ENCODE measurements around the gene AUH.
A peak's percentile ranks its signal among the peaks of the same experiment; 100 is the strongest.

The AUH gene

DNA sequence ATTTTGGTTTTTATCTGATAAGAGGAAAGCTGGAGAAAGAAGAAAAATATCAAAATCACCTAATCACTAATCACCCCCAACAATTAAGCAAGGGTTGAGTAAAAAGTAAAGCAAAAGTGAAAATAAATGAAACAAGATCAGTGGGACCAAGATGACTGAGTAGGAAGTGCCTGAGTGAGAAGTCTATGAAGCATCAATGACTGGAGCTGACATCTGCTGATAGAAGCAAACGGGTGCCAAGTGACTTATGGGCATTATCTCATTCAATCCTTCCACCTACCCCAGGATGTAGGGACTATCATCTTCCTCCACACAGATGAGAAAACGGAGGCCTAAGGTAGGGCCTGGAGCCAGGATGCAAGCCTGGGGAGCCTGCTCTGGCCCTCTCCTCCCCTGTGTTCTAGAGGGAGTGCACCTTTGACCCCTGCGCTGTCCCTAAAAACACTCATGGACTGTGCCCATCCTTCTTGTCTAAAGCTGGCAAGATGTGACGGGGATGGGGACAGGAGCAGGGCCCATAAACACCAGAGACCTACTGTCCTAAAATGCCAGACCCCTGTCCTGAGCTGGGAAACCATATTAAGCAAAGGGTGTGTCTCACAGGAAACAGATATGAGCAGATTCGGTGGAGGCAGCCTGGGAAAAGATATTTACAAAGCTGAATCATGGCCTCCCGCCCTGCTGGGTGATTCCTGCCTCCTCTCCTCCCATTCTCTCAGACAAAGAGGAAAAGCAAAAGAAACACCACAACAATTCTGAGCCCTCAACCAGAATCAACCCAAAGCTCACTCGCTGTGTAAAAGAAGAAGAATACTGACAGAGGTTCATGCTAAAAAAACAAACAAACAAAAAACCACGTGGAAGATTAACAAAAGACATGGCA lies 116.0 kb downstream of the AUH start:
- peak; percentile 20 for DNase-seq (ENCODE audit: low spot score)

DNA sequence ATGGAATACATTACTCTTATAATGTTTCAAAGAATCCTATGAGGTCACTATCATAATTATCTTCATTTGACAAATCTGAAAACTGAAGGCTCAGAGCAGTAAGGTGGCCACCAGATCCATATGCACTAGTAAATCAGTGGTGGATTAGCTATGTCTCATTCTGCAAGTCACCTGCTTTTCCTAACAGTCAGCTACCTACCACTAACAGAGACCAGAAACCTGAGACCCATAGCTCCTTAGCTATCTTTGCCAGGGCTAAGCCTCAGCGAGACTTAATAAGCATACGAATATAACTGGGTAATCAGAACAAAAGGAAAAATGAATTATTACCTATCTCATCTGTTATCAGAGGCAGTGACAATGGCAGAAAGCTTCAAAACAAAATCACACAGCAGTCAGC lies 118.7 kb downstream of the AUH start:
- DNase-seq (ENCODE audit: low spot score), result no peak

DNA sequence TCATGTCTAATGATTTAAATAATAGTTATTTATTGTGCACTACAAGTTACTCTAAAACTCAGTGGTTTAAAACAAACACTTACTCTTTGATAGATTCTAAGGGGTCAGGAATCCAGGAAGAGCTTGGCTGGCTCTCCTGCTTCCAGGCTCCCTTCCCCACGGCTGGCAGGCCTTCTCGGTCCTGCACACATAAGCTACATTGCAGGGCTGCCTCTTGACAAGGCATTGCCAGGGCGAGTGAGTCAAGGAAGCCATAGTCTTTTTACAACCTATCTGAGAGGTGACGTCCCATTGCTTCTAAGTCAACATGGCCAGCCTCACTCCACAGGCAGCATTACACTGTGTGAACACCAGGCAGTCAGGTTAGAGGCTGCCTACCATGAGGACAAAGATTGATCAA lies 119.8 kb downstream of the AUH start:
- DNase-seq (ENCODE audit: low spot score), result no peak

DNA sequence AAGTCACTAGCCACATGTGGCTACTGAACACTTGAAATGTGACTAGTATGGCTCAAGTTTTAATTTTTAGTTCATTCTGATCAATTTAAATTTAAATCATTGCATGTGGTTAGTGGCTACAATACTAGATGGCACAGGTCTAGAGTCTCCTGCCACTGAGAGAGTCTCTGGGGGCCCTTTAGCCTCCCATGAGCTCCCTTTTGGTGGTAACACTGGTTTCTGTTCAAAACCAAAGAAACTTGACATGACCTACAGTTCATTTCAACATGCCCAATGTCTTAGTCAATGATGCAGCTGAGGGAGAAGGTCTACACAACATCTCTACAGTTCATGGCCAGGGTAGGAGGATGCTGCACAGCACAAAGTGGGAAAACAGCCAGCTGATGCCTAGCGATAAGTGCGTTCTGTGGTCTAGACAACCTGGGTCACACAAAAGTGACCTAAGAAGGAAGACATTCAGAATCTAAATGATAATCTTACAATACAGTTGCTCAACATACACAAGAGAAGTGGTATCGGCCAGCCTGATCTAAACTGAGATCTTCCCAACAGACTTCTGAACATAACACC lies 121.0 kb downstream of the AUH start:
- no peak for DNase-seq (ENCODE audit: low spot score)

DNA sequence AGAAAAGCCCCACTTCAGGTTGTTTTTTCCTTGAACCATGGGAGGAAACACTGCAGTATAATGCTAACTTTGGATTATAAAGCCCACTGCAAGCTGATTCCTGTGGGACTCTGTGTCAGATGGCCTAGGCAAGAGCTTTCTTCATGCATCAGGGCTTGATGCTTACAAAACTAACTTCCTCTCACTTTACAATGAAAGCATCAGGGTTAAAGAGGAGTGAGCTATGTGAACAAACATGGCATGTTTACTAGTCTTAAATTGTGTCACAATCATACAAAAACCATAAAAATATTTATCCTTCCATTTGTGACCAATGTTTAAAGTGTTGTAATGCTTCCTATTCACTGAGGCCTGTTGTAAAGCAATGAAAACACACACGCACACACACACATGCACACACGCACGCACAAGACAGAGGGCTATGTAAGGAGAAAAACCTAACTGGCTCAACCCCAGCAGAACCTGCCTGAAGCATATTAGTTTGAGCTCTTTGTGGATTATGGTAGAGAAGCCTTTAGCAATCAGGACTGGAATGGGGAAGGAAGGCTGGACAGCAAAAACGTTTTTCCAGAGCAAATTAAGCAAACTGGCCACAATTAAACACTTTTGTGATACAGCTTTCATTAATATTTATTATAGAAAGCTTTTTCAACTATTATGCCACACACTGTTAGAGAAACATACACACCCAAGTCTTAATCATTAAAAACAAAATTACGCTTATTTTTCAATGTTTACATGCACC lies 122.2 kb downstream of the AUH start:
- DNase-seq (ENCODE audit: low spot score), result no peak

DNA sequence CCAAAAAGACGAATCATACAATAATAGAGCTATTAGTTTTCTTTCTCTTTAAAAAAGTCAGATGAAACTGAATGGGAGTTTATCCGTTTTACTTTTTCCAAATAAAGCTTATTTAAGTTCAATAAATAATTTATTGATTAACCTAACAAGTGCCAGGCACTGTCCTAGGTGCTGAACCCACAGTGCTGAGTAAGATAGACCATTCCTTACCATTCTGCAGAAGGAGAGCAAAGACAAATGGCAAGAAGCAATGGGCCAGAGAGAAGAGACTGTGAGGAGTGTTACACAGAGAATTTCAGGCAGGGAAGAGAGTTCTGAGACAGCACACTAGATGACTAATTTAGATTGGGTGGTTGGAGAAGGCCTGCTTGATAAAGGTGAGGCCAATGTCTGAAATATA lies 127.2 kb downstream of the AUH start:
- DNase-seq (ENCODE audit: low spot score), result no peak

DNA sequence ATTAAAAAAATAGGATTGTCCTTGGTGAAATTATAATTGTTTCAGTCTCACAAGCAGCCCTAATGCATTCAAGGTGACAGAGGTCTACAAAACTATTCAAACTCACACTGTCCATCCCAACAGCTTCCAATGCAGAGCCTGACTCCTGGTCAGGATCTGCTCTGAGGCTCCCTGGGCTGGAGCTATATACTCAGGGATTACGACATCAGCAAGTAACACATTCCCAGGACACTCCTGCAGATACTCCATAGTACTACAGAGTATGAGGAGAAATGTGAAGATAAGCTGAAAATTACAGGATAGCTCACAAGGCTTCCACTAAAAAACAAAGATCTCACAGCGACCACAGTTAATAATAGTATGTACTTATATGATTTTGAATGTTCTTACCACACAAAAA lies 130.1 kb downstream of the AUH start:
- no peak for DNase-seq (ENCODE audit: low spot score)

DNA sequence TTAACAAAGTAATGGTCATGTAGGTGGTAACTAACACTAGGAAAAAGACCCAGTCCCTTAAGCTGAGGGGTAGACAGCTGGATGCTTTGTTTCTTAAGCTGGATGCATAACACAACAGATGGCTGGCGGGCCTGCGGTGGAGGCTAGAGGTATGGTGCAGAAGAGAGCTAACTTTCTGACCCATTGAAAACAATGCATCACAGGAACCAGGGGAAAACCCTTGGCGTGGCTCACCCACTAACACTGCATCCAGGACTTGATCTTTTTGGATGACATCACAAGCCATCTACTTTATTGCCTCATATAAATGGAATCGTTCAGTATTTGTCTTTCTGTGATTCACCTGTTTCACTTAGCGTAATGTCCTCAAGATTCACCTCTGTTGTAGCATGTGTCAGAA lies 138.7 kb downstream of the AUH start:
- DNase-seq (ENCODE audit: low spot score), result no peak

DNA sequence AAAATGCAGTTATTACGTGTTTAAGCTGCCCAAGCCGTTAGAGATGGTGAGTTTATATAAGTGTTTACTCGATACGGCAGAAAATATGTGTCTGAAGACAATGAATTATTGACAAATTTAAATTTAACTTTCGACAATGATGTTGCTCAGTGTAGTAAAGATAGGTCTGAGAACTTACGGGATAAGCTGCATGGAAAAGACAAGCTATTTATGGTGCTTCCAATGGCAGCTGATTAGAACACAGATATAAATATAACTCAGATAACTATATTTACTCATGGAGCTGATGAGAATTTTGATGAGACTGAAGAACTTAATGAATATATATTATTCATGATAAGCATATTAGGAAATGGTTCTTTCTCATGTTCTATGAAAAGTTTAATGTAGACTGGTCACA lies 139.3 kb downstream of the AUH start:
- DNase-seq (ENCODE audit: low spot score), result no peak

DNA sequence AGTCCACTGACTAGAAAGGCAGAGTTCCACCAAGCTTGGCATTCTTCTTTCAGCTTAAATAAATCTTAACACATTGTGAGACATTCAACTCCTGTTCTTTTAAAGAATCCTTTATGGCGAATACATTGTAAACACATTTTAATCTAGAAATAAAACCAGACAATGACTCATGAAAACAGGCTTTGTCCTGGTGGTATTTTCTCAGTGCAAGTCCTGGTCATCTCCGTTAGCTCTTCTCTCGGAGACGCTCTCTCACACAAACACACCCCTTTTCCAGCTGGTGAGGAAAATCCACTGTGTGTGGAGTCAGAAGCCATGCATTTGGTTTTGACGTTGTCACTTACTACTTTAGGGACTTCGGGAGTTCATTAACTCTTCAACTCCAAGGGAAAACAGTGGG lies 140.4 kb downstream of the AUH start:
- DNase-seq (ENCODE audit: low spot score), result no peak

DNA sequence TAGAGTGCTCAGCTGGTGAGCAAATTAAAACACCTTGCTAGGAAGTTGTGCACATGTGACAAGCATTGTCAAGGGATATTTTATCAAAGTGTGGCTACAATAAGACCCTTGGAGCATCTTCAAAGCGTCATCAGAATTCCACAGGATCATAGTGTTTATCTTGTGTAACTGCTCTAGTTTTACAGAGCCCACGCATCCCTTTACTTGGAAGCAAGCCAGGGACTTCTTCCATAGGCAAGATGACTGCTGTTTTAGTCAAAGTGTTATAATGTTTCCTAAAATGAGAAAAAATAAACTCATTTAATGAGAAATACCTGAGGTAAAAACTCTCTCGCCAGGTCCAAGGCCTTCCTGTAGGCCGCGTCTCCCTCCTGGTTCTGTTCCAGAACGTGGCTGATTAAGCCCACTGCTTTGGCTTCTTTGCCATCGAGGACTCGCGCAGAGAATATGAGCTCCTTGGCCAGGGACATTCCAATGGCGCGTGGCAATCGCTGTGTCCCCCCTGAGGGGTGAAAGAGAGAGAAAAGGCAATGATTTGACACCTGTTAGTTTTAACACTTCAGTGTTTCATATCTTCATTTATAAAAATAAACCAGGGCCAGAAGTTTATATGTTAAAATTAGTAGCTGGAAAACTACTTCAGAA lies 141.1 kb downstream of the AUH start:
- no peak for DNase-seq (ENCODE audit: low spot score)

DNA sequence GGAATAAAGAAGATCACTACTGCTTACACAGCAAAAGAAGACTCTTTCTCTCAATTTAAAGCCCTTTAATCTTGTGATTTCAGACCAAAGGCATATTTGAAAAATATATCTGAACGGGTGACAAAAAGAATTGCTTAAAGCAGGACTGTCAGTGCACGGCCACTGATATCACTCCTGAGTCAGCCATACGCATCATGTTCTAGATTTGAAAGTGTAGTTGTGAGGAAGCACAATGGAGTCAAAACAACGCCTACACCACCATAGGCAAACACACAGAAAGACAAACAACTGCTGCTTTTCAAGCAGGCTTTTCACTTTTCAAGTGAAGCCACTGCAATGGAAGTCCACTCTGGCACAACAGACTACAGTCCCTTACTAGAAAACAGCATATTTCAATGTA lies 141.7 kb downstream of the AUH start:
- DNase-seq (ENCODE audit: low spot score), result no peak

DNA sequence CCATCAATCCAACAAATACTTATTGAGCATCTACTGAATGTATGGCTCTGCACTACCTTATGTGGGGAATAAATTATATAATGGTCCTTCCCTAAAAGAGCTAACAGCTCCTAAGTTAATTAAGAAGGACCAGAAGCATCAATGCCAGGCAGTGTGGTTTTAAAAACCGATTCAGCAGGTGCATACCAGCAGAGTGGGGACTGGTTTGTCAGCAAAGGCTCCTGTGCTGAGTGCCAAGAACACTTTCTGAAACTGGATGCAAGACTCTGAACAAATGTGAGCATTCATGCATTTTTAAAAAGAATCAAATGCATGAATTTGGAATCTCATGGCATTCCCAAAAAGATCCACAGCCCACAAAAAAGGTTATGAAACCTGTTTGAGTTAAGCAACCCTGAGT lies 142.2 kb downstream of the AUH start:
- no peak for DNase-seq (ENCODE audit: low spot score)

DNA sequence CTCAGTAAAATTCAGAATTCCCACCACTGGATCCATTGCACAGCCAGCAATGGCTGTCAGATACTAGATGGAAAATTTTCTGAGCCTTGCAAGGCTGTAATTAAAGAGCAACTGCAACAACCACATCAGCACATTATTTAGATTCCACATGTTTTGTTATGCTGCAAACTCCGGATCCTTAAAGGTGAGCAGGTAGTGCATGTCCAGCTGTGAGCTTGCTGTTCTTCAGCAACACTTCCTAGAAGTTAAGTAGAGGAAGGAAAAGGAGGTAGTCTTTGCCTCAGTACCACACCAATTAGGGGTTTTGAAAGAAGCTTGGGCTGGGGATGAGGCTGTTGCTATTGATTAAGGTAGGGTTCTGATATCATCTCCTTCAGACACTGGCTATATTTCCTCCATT lies 144.3 kb downstream of the AUH start:
- DNase-seq (ENCODE audit: low spot score), result no peak

DNA sequence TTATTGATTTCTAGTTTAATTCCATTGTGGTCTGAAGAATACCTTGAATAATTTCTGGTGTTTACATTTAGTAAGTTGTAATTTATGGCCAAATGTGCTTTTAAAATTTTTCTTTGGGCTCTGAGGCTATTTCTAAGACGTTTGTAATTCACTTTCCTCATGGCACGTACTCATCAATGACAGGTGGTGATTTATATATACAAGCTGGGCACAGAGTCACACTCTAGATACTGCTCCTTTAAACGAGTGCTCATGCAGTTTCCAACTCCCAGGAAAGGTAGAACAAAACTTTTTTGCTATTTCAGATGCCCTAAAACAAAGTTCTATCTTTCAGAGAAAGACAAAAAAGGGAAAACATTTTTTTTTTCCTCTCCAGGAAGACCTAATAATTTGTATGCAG lies 146.9 kb downstream of the AUH start:
- DNase-seq (ENCODE audit: low spot score), result no peak

DNA sequence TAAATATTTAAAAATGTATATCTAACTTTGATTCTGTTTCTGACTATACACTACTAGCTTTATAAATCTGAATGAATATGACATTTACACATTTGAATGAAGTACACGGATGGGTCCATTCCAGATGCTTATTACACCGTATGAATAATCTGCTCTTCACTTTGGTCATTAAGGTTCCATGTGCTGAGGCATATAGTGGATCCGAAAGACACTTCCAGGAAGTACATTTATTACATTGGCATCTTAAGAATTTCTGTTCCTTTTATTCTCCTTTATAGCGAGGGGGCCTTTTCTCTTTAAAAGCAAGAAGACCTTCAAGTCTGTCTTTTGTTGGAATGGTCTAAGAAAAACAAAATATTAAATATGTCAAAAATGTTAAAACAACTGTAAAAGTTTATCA lies 147.6 kb downstream of the AUH start:
- peak; percentile 46 for DNase-seq (ENCODE audit: low spot score)

DNA sequence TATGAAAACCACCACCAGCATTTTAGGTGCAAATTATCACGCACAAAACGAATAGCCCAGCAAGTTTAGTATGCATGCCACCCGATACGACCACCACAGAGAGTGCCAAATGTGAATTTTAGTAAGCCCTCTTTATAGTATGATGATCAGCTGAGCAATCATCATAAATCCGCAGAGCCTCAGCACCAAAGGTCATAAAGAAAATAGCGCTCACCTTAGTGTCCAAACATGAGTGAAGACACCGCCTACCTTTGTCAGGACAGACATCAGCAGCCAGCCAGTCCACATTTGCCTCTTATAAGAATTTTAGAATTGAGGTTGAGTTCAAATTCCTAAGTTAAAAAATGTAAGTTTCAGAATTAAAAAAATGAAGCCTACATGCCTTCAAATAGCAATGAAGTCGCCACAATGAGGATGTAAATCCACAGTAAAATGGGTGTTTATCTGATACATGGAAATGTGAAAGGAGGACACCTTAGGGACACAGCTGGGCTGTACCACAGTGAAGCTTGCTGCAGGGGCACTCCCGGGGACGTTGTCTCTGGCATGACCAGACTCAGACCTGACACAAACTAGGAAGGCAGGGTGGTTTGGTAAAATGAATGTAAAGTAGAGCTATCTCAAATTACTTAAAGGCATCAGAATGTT lies 149.0 kb downstream of the AUH start:
- no peak for DNase-seq (ENCODE audit: low spot score)

DNA sequence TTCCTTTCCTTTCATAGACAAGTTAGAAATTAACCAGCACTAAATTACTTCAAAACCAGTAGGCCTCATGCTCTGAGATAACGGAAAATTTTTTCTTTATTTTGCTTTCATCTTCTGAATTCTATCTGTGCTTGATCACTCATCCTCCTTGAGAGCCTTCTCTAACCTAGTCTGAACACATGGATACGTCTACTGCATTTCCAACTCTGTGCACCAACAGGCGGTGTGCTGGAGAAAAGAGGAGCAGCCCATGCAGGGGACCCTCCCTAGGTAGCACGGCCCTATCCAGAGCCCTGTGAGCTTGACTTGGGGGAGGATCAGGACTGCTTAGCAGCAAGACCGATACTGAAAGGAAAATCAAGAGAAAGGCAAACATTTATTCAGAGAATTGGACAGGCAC lies 149.8 kb downstream of the AUH start:
- no peak for DNase-seq (ENCODE audit: low spot score)

DNA sequence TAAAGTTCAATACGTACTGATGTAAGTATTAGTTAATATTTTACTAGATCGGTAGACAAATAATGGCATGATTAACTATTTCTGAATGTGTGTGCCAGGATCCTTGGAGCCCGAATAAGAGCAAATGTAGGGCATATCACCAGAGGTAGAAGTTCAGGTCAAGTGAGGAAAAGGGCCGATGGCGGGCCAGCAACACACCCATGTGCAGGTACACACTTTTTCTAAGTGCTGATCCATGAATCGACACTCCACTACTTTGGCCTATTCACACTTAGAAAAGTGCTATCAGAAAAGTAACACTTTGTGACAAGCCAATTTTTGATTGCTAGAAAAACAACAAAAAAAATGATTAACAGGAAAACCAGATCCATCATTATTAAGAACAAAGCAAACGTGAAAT lies 150.3 kb downstream of the AUH start:
- DNase-seq (ENCODE audit: low spot score), result no peak

DNA sequence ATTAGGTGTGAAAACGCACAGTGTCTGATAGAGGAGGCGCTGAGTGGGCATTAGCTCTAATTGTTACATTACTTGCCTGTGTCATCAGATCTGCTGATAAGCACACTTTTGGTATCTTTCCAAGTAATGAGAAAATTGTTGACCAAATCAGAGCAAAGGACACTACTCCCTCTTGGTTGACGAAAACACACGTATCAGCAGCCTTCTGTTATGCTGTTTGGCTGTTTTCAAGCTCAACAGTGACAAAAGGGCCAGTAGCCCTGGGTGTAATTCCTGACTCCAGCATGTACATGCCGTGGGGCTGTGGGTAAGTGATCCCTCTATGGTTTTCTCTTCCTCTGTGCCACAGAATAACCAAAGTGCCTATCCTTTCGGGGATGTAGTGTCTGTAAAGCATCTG lies 151.4 kb downstream of the AUH start:
- no peak for DNase-seq (ENCODE audit: low spot score)

DNA sequence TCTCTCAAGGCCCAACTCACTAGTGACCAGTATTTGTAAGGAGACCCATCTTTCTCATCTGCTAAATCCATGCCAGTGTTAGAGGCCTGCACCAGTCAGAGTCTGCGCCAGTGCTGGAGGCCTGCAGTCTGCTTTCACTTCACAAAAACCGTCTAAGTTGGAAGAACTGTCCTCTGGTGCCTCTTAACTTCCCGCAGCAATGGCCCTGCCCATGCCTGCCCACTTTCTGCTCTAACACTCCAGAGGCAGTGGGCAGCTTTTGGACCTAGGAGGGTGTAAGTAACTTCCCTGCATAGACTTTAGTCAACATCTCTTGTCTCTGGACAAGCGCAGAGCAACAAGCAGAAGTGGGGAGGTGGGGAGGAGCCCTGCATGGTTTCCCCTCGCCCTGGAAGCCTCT lies 152.9 kb downstream of the AUH start:
- DNase-seq (ENCODE audit: low spot score), result no peak

DNA sequence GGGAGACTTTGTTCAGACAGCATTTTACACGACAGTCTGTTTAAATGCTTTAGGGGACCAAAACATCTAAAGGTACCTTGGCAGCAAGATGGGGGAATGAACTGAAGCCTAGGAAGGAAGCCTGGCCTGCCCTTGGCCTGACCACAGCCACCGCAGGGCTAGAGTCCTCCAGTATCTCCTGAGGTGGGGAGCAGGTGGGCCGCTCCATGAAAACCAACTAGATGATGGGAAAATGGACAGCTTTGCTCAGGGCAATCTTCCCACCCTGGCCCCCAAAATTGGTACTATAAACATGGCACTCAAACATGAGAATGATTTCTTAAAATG lies 153.3 kb downstream of the AUH start:
- no peak for DNase-seq (ENCODE audit: low spot score)

Measured in kidney capillary endothelial cell (primary cell).